Colonic mucosa (tissue), 4 donors: Measurements from ENCODE around the gene MOCS1. TPM values are rescaled to one million over a fixed set of nuclear protein-coding genes. Genes with fewer than 3 reads are reported as not detected.

Source experiments
- DNase-seq: peaks from one replicate; pipeline ENCODE4 v3.0.0-alpha.2; 2020
- H3K27ac ChIP-seq: fragments of 200-600 bp; one replicate; pipeline ENCODE4 v1.8.0; 2021
- H3K27me3 ChIP-seq: fragments of 200-600 bp; one replicate; pipeline ENCODE4 v1.8.0; 2021
- H3K36me3 ChIP-seq: fragments of 200-600 bp; one replicate; pipeline ENCODE4 v1.8.0; 2021
- H3K4me1 ChIP-seq: fragments of 200-600 bp; one replicate; pipeline ENCODE4 v1.8.0; 2021; ENCODE audit warnings: mild to moderate bottlenecking
- H3K4me3 ChIP-seq: fragments of 200-600 bp; one replicate; pipeline ENCODE4 v1.8.0; 2021
- H3K9ac ChIP-seq, 2 donors: one replicate each; pipeline ENCODE4 v1.7.0; 2013; ENCODE audit warnings: control low read depth in 2 of 2, low read depth in 2 of 2, low read length in 2 of 2
- H3K9me3 ChIP-seq: fragments of 200-600 bp; one replicate; pipeline ENCODE4 v1.8.0; 2021
- CTCF ChIP-seq: fragments of 200-600 bp; IDR thresholded peaks from one replicate; pipeline ENCODE4 v1.8.0; 2022; ENCODE audit warnings: antibody characterized with exemption, mild to moderate bottlenecking
- intact Hi-C: fragments of 100-400 bp; cut with DNase I; formaldehyde crosslinking; loops from one replicate; pipeline ENCODE4 v1.14.1; 2022
- total RNA-seq, 2 donors: library from RNA; stranded (reverse); fragmentation: NEBNext Ultra II Directional in 1 of 2; extraction: Animal tissue kit (Norgen Biotek cat#: 25700) in 1 of 2; gene quantifications; one replicate each; pipeline ENCODE4 v1.2.1, GENCODE V29; 2021
- donor health status: healthy.
- donor health status: DM: no; HTN: no; CAD: no.
- donor health status: DM: no; HTN: no; CAD: no.

The MOCS1 gene
- total RNA-seq, 2 donors from 2014 or later: 9.6 to 15.7 TPM

- Histone ChIP-seq H3K36me3 (no peaks in the 10 kb centered on the region), H3K27ac (no peak overlapping the region), H3K4me3 (no peak overlapping the region), H3K9me3 (no peaks in the 10 kb centered on the region), H3K4me1 (peaks cover 9% of the 10 kb centered on the region), H3K9ac (no peak overlapping the region), H3K27me3 (no peaks in the 10 kb centered on the region)
- intact Hi-C loops: no loop called here
- TF ChIP-seq CTCF: no peak
- no peak for DNase-seq
Observed at GRCh38 chr6:39924283-39924682, 10.0 kb downstream of the MOCS1 start.

- peaks cover 9% of the 10 kb centered on the region for H3K4me1 ChIP-seq
- DNase-seq: no peak
- no peaks in the 10 kb centered on the region for H3K36me3 ChIP-seq
- intact Hi-C loops: no loop called here
- no peaks in the 10 kb centered on the region for H3K27me3 ChIP-seq
- H3K9me3 ChIP-seq: no peaks in the 10 kb centered on the region
- no peak overlapping the region for H3K27ac ChIP-seq
- TF ChIP-seq CTCF: no peak
- H3K4me3 ChIP-seq: no peak overlapping the region
- peak overlapping the region; percentile 40 to 49 for H3K9ac ChIP-seq
Observed at GRCh38 chr6:39923861-39924260, 10.4 kb downstream of the MOCS1 start.

GRCh38 chr6:39923394-39923793 lies 10.9 kb downstream of the MOCS1 start:
- intact Hi-C loops: no loop called here
- Histone ChIP-seq H3K4me3 (no peak overlapping the region), H3K36me3 (no peaks in the 10 kb centered on the region), H3K9ac (peak overlapping the region; percentile 40 to 49), H3K4me1 (peaks cover 10% of the 10 kb centered on the region), H3K9me3 (no peaks in the 10 kb centered on the region), H3K27ac (no peak overlapping the region), H3K27me3 (no peaks in the 10 kb centered on the region)
- peak; percentile 49 for DNase-seq
- no peak for TF ChIP-seq CTCF

- H3K27ac ChIP-seq: no peak overlapping the region
- H3K36me3 ChIP-seq: no peaks in the 10 kb centered on the region
- intact Hi-C loops: no loop called here
- no peak overlapping the region for H3K4me3 ChIP-seq
- TF ChIP-seq CTCF: no peak
- H3K9ac ChIP-seq: no peak overlapping the region
- no peak for DNase-seq
- H3K27me3 ChIP-seq: no peaks in the 10 kb centered on the region
- H3K9me3 ChIP-seq: no peaks in the 10 kb centered on the region
- peaks cover 13% of the 10 kb centered on the region for H3K4me1 ChIP-seq
Observed at GRCh38 chr6:39922821-39923220, 11.4 kb downstream of the MOCS1 start.

- Histone ChIP-seq H3K4me1 (peaks cover 13% of the 10 kb centered on the region), H3K4me3 (no peak overlapping the region), H3K27ac (no peak overlapping the region), H3K36me3 (no peaks in the 10 kb centered on the region), H3K9me3 (no peaks in the 10 kb centered on the region), H3K27me3 (no peaks in the 10 kb centered on the region), H3K9ac (no peak overlapping the region)
- intact Hi-C loops: no loop called here
- DNase-seq: no peak
- TF ChIP-seq CTCF: no peak
Observed at GRCh38 chr6:39920157-39920556, 14.1 kb downstream of the MOCS1 start.

GRCh38 chr6:39918831-39919230 lies 15.4 kb downstream of the MOCS1 start:
- no peak for DNase-seq
- peaks cover 12% of the 10 kb centered on the region for H3K4me1 ChIP-seq
- no peak overlapping the region for H3K4me3 ChIP-seq
- no peak overlapping the region for H3K9ac ChIP-seq
- no peak for TF ChIP-seq CTCF
- no peaks in the 10 kb centered on the region for H3K9me3 ChIP-seq
- no peaks in the 10 kb centered on the region for H3K36me3 ChIP-seq
- intact Hi-C loops: no loop called here
- no peaks in the 10 kb centered on the region for H3K27me3 ChIP-seq
- no peak overlapping the region for H3K27ac ChIP-seq
